Stimulated activated CD8-positive, alpha-beta memory T cell treated with anti-CD3 and anti-CD28 coated beads, Interleukin-4, amount 100 ng/mL, for 24 hours (primary cell): ENCODE data around the gene IP6K3.

Experiments used
- DNase-seq: peaks from one replicate; pipeline ENCODE4 v3.0.0-alpha.2; 2020; ENCODE audit warnings: low read depth

IP6K3 gene

DNA sequence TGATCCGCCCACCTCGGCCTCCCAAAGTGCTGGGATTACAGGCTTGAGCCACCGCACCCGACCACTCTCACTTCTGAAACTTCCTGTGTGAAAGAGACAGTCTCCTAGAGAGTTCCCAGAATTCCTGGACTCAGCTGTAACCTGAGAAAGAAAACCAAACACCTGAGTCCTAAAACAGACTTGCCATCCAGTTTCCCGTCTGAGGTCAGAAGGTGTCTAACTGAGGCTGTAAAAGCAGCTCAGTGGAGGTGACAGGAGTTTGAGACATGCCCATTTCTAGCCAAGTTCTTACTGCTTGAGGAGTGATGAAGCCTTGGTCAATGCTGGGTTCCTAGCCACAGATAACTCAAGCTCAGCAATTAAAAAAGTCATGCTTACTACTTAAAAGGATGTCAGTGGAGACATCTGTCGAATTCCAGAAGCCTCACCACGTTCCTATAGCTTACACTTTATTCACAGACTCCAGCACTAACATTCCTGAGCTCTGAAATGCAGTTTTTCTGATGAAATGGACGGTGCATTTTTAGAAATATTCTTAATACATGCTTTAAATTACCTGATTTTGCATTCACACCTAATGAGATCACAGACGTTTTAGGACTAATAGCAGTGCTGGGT is 41.3 kb downstream of the IP6K3 start:
- DNase-seq: no peak

GRCh38 chr6:33704215-33705066 is 42.3 kb downstream of the IP6K3 start:
- DNase-seq: no peak

DNA sequence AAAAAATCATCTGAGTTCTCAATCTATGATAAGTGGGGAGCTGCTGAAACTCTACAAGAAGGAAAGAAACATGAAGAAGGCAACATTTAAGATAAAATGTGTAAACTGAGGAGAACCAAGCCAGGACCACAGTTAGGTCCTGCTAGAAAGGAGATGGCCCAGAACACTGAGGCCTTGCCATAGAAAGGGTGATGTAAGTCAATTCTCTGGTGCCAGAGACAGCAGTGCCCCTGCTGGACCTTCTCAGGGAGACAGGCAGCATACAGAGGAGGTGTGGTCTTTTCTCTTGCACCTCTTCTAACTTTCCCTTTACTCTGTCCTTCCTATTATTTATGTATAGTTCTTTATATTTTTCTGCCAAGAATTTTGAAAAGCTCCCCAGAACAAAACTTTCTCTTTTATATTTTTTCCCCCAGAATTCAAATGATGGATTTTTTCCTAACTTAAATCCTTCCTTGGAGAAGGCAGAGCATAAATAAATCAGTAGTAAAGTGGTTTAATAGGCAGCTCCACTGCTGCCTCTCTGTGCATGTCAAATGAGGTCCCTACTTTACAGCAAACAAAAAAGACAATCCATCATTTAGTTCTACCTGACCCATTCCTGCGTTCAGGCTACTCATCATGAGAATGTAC is 44.2 kb downstream of the IP6K3 start:
- no peak for DNase-seq

DNA sequence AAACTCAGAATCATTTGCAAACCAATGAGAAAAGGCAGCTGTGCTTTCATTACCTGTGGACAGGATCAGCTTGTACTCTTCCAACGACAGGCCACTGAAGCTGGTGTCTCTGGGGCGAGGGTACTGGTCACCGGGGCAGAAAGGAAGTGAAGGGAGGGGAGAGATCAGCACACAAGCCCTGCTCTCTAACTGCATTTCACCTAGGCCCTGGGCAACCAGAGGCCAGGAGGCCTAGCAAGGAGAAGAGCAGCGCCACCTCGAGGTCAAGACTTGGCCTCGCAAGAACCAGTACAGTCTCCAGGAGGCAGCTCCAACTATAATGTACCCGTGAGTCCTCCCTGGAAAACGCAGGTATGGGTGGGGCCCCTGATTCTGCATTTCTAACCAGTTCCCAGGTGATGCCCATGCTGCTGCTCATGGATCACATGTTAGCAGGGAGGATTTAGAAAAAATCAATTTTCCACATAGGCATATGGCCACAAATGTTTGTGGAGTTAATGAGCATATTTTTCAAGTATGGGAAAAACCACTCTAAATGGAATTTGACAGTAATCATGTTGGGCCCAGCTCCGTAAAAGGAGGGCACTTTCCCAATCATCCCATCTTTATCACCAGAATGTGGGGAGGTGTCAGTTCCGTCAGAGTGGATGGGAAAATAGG is 46.2 kb downstream of the IP6K3 start:
- DNase-seq: peak; percentile 61

- no peak for DNase-seq
These were observed 47.0 kb downstream of the IP6K3 start for GRCh38 chr6:33699739-33700138.

DNA sequence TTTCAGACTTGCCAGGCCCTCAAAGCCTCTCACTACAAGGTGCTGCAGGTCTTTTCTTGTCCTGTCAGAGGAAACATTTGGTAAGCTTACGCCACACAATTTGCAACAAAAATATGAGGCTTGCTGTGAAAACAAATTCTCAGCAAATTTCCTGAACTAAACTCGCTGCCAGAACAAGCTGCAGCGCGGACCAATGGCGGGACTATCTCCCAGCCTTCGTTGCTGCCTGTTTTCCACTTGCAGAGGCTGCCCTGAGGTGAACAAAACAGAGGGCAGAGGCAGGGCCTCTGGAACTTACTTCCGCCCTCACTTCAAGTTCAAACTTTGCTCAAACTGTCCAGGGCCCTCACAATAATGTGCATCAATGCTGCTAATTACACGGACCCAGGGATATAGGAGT is 47.6 kb downstream of the IP6K3 start:
- DNase-seq: no peak

GRCh38 chr6:33698494-33698893 is 48.2 kb downstream of the IP6K3 start:
- no peak for DNase-seq

GRCh38 chr6:33697845-33698244 is 48.9 kb downstream of the IP6K3 start:
- no peak for DNase-seq

- DNase-seq: no peak
These were observed 49.9 kb downstream of the IP6K3 start for GRCh38 chr6:33696548-33697518.

DNA sequence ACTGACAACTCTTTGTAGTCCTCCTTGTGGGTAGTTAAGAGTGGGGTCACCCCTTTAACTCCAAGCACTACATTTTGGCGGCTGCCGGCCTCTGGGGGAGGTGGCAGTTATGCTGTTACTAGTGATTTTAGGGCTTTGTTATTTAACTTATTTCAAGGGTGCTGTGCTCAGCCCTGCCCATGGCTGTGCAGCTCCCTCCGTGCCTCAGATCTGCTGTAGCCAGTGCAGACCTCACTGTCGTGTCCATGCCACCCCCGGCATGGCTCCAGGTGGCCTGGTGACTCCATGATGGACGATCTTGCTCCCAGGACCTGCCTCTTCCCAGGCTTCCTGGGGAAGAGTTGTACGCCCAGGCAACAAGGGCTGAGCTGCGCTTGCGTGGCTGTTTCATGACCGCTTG is 50.6 kb downstream of the IP6K3 start:
- DNase-seq: no peak

DNA sequence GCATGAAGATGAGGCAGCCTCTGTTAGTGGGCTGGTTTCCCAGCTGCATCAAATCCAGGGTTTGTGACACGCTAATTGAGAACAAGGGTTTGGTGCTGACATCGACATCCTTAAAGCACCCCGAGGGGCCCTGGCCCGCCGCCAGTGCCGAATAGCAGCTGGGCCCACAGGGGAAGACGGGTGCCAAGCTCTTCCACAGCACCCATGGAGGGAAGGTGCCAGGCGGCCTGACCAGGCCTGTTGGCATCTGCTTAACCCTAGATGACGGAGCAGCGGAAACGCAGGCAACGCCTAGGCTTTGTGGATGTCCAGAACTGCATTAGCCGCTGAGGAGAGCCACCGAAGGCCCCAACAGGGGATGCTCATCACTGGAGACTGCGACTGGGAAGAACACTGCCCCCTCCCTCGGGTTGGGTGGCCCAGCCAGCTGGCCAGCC is 51.2 kb downstream of the IP6K3 start:
- no peak for DNase-seq

DNA sequence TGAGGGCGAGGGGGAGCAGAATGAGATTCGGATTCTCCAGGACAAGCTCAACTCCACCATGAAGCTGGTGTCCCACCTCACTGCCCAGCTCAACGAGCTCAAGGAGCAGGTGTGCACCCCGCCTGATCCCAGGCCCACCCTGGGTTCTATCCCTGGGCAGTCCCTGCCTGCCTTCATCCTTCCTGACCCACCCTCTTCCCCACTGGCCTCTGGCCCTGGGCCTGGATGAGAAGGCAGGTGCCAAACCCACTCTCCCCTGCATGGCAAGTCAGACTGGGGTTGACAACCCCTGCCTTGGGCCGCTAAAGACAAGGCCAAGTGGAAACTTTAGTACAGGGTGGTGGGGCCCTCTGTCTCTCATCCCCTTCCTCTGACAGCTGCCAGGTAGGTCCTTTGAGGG is 51.7 kb downstream of the IP6K3 start:
- no peak for DNase-seq

DNA sequence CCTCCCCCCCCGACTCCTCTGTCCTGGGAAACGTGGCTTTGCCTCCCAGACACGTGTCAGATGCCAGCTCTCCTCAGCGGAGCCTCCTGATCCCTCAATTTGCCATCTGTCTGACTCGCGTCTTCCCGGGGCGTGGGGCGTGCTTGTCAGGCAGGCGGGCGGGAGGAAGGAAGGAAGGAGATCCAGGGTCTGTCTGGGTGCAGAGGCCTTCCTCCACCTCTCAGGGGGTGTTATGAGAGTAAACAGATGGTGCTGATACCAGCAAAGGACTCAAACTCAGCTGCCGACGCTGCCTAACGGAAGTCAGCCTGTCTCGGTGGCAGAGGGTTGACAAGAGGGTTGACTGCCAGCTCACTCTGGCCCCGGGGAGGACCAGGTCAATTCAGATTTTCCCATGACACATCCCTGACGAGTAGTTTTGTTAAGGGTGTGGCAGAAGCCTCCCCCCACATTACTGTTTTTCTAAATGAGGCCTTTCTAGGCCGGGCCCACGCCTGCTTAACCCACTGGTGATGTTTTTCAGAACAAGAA is 52.2 kb downstream of the IP6K3 start:
- peak; percentile 50 for DNase-seq

DNA sequence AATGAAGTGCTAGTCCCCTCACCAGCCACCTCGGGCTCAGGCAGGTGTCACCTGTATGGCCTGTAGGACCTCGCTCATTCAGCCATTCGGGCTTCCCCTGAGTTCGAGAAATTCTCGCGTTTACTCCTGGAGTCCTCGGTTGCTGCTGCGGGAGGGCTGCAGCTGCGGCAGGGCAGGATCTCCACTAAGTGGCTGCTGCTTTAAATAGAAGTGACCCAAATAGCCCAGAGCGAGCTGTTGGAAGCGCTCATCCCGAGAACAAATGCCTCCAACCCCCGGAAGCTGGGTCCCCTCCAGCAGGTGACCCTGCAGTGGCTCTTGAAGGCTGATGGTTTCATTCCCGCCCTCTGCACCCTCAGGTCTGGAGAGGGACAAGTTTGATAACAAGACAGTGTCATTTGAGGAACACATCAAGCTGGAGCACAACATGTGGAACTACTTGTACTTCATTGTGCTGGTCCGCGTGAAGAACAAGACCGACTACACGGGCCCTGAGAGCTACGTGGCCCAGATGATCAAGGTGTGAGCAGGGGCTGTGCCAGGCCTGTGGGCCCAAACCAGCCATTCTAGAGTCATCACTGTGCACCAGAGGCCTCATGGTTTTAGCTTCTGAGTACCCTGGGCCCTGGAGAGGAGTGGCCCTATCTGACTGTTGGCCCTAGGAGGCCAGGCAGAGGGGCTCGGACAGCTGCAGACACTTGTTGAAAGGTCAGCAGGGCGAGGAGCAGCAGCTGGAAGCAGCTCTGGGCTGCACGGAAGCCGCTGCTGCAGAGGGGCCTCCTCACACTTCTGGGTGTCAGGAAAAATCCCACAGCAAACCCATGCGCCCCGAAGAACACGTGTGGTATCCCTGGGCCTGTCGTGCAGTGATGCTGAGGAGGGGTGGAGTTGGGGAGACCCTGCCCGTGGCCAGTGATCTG is 53.3 kb downstream of the IP6K3 start:
- DNase-seq: no peak

- peak; percentile 35 for DNase-seq
These were observed 53.9 kb downstream of the IP6K3 start for GRCh38 chr6:33692760-33693158.

DNA sequence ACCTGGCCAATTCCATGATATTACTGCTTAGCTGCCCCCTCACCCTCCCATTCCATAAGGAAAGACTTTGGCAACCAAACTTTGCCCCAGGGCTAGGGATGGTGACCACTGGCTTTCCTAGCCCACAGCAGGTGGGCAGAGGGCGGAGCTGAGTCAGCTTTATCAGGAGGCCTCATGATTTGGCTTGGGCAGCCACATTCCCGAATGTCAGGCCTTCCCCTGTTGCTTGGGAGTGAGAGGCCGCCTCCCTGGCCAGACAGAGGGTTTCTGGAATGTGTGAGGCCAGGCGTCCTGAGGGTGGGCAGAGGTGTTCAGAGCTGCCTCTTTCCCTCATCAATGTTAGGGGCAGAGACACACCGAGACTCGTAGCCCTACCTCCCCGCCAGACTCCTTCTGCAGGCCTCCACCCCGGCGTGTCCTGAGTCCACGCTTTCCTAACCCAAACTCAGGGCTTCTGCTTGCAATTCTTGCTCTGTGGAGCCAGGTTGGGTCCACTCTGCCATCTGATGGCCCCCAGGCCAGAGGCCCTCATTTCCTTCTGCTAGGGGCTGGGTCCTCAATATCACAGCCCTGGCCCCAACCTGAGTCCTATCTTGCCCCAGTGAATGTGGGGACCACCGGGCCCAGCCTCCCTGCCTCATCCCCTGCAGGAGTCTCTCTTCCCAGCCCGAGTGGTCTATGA is 54.5 kb downstream of the IP6K3 start:
- DNase-seq: no peak

GRCh38 chr6:33691456-33692077 is 55.1 kb downstream of the IP6K3 start:
- no peak for DNase-seq

GRCh38 chr6:33690766-33691165 is 55.9 kb downstream of the IP6K3 start:
- DNase-seq: no peak

DNA sequence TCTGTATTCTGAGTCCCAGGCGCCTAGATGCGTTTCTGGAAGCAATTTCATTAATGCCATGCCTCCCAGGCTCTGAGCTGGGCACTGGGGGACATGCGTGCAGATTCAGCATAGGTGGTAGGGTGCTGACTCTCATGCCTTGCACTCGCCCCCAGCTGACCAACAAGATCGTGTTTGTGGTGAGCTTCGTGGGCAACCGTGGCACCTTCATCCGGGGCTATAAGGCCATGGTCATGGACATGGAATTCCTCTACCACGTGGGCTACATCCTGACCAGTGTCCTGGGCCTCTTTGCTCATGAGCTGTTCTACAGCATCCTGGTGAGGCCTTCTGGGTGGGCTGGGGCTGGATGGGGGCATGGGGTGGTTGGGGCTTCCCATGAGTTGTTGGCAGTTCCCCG is 56.8 kb downstream of the IP6K3 start:
- DNase-seq: no peak
